HepG2 (cell line): ENCODE results near the gene HSF4. TPM values are rescaled to one million over a fixed set of nuclear protein-coding genes. Genes with fewer than 3 reads are reported as not detected.

Source experiments
- CAMTA2 ChIP-seq: sonication (generic); formaldehyde crosslinking; IDR thresholded peaks from 2 replicates; pipeline ENCODE4 v1.4.0; 2020; ENCODE audit warnings: mild to moderate bottlenecking, missing genetic modification reagents, borderline replicate concordance
- FOXM1 ChIP-seq: sonication (generic); formaldehyde crosslinking; IDR thresholded peaks from 2 replicates; pipeline ENCODE4 v1.5.0; 2020; ENCODE audit warnings: missing genetic modification reagents
- HNRNPUL1 ChIP-seq: fragments of 200-400 bp; formaldehyde crosslinking; IDR thresholded peaks from 2 replicates; pipeline ENCODE4 v1.6.1; 2017; ENCODE audit warnings: low read depth, mild to moderate bottlenecking, low read length, moderate library complexity
- KLF11 ChIP-seq: IDR thresholded peaks from 2 replicates; pipeline ENCODE4 v1.6.1; 2016; ENCODE audit warnings: missing compliant biosample characterization
- MED1 ChIP-seq: sonication (generic); formaldehyde crosslinking; IDR thresholded peaks from 2 replicates; pipeline ENCODE4 v1.4.0; 2020; ENCODE audit warnings: missing genetic modification reagents
- NFKBIZ ChIP-seq: IDR thresholded peaks from 2 replicates; pipeline ENCODE4 v1.6.1; 2018; ENCODE audit warnings: missing genetic modification reagents, missing compliant biosample characterization
- NONO ChIP-seq, 2 experiments: fragments of 450-650 bp in 1 of 2; sonication (generic) in 1 of 2; formaldehyde crosslinking in 1 of 2; IDR thresholded peaks in 1 of 2; conservative IDR thresholded peaks in 1 of 2; 2 replicates each; pipeline versions ENCODE4 v1.6.1 to v1.8.0; 2017 to 2022; ENCODE audit warnings: mild to moderate bottlenecking in 1 of 2, missing genetic modification reagents in 1 of 2, moderate library complexity in 1 of 2
- POLR2G ChIP-seq: fragments of 200-400 bp; formaldehyde crosslinking; IDR thresholded peaks from 2 replicates; pipeline ENCODE4 v1.6.1; 2018; ENCODE audit warnings: mild to moderate bottlenecking, low read depth, low read length, moderate library complexity
- RARA ChIP-seq: IDR thresholded peaks from 2 replicates; pipeline ENCODE4 v1.6.1; 2016; ENCODE audit warnings: missing genetic modification reagents, missing compliant biosample characterization
- RXRA ChIP-seq: sonication (generic); formaldehyde crosslinking; IDR thresholded peaks from 2 replicates; pipeline ENCODE4 v1.5.1; 2020; ENCODE audit warnings: missing genetic modification reagents
- SETDB1 ChIP-seq: sonication (generic); formaldehyde crosslinking; IDR thresholded peaks from 2 replicates; pipeline ENCODE4 v1.5.1; 2020; ENCODE audit warnings: missing genetic modification reagents, mild to moderate bottlenecking, borderline replicate concordance
- SIX1 ChIP-seq: sonication (generic); formaldehyde crosslinking; IDR thresholded peaks from 2 replicates; pipeline ENCODE4 v1.4.0; 2020; ENCODE audit warnings: missing genetic modification reagents, borderline replicate concordance
- SRSF4 ChIP-seq: fragments of 200-400 bp; formaldehyde crosslinking; IDR thresholded peaks from one replicate; pipeline ENCODE4 v1.6.1; 2018; ENCODE audit warnings: mild to moderate bottlenecking, low read depth, low read length, moderate library complexity; ENCODE audit not compliant: poor library complexity, severe bottlenecking
- WIZ ChIP-seq: sonication (generic); formaldehyde crosslinking; IDR thresholded peaks from 2 replicates; pipeline ENCODE4 v1.5.1; 2020; ENCODE audit warnings: mild to moderate bottlenecking, missing genetic modification reagents
- ZMYM2 ChIP-seq: sonication (generic); formaldehyde crosslinking; IDR thresholded peaks from 2 replicates; pipeline ENCODE4 v1.8.0; 2022; ENCODE audit warnings: mild to moderate bottlenecking, missing genetic modification reagents
- ZNF24 ChIP-seq: fragments of 450-650 bp; IDR thresholded peaks from 2 replicates; pipeline ENCODE4 v1.6.1; 2017; ENCODE audit warnings: antibody characterized with exemption, mild to moderate bottlenecking
- ZNF383 ChIP-seq: sonication (generic); formaldehyde crosslinking; IDR thresholded peaks from 2 replicates; pipeline ENCODE4 v1.4.0; 2020; ENCODE audit warnings: missing genetic modification reagents, mild to moderate bottlenecking, borderline replicate concordance
- polyA plus RNA-seq, 8 experiments: library from polyadenylated mRNA; depleted of rRNA in 3 of 8; stranded (reverse) in 7 of 8; unstranded in 1 of 8; fragments of >200 nt; fragmentation: Illumina TruSeq in 4 of 8; extraction: Trizol in 4 of 8; gene quantifications; 2 replicates each; pipeline versions ENCODE4 v1.2.1 to v1.2.3, GENCODE V29; 2011 to 2016; ENCODE audit warnings: low read depth in 4 of 8, missing spikeins in 1 of 8, mixed read lengths in 1 of 8; ENCODE audit not compliant: insufficient read depth in 1 of 8
- total RNA-seq, 5 experiments: library from RNA; depleted of rRNA; stranded (reverse); fragments of >200 nt; fragmentation: Illumina TruSeq; extraction: Trizol; gene quantifications; 2 replicates each; pipeline ENCODE4 v1.2.3, GENCODE V29; 2016; ENCODE audit warnings: low read depth in 1 of 5
- TF ChIP-seq, protein P1 (sequence below): sonication (generic); formaldehyde crosslinking; IDR thresholded peaks from 2 replicates; pipeline ENCODE4 v1.4.0; 2020; ENCODE audit warnings: missing genetic modification reagents, low read depth, mild to moderate bottlenecking, borderline replicate concordance
- TF ChIP-seq, protein P2 (sequence below): sonication (generic); formaldehyde crosslinking; IDR thresholded peaks from 2 replicates; pipeline ENCODE4 v1.5.1; 2020; ENCODE audit warnings: mild to moderate bottlenecking, missing genetic modification reagents, borderline replicate concordance
- TF ChIP-seq, protein P3 (sequence below): sonication (generic); formaldehyde crosslinking; IDR thresholded peaks from 2 replicates; pipeline ENCODE4 v1.5.0; 2020; ENCODE audit warnings: missing genetic modification reagents
- TF ChIP-seq, protein P4 (sequence below): sonication (generic); formaldehyde crosslinking; IDR thresholded peaks from 2 replicates; pipeline ENCODE4 v1.8.1; 2022; ENCODE audit warnings: mild to moderate bottlenecking, missing genetic modification reagents

Gene HSF4
- total and polyA plus RNA-seq, 2 of the 13 experiments (the other 11 are each of a cell fraction or from before 2014, with no cell fraction given): 3.5 to 16.9 TPM

DNA sequence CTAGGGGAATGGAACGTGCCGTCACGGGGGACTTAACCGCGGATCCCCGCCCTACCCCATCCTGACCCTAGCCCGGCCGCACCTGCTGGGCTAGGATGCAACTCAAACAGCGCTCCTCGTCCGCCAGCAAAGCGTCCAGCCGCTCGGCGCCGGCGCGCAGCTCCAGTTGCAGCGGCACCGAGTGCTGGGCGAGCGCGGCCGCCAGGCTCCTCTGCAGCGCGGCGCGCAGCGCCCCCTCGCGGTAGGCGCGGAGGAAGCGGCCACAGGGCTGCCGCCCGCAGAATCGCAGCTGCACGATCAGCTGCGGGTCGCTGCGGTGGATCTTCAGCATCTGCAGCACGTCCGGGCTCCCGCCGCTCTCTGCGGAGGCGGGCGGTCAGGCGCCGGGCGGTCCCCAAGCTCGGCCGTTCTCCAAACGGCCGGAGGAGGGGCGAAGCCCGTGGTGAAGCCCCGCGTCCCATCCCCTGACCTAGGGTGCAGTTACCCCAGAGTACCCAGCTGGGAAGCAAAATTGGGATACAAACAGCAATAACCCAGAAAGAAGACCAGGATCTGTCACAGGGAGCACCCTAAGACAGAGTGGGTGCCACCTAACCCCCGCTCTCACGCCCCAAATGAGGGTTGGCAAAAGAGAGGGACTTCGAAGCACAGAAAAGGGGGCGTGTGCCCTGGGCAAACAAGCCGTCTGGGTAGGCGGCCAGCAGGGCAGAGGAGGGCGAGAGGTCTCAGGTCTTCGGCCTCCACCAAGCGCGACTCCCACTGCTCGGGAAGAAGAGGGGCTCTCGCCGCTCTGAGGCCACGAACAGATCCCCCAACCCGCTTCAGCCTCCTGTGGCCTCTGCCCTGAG lies 9.0 kb upstream of the HSF4 start (continued):
- TF ChIP-seq NONO (IDR thresholded peaks at IDR 0.05) (no peak), NONO (CRISPR knock-in tag; conservative IDR thresholded peaks at IDR 0.05) (peak; percentile 88), SIX1 (no peak), FOXM1 (CRISPR knock-in tag) (no peak), NFKBIZ (CRISPR knock-in tag) (no peak), RARA (CRISPR knock-in tag) (no peak), WIZ (CRISPR knock-in tag) (no peak), RXRA (CRISPR knock-in tag) (no peak), ZNF24 (no peak), POLR2G (no peak), CAMTA2 (CRISPR knock-in tag) (no peak), SETDB1 (CRISPR knock-in tag) (no peak), KLF11 (CRISPR knock-in tag) (no peak), ZMYM2 (CRISPR knock-in tag) (no peak), SRSF4 (no peak), MED1 (peak; percentile 77), HNRNPUL1 (no peak), ZNF383 (CRISPR knock-in tag) (0 out of 2 replicates have a peak, but pooled peaks have one; percentile 47)
- TF ChIP-seq, protein P1, sequence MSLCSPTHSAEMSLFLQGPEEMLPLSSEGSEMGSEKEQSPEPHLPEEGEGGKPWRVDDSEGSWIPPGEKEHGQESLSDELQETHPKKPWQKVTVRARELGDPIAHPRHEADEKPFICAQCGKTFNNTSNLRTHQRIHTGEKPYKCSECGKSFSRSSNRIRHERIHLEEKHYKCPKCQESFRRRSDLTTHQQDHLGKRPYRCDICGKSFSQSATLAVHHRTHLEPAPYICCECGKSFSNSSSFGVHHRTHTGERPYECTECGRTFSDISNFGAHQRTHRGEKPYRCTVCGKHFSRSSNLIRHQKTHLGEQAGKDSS (CRISPR knock-in tag): peak; percentile 87
- TF ChIP-seq, protein P2, sequence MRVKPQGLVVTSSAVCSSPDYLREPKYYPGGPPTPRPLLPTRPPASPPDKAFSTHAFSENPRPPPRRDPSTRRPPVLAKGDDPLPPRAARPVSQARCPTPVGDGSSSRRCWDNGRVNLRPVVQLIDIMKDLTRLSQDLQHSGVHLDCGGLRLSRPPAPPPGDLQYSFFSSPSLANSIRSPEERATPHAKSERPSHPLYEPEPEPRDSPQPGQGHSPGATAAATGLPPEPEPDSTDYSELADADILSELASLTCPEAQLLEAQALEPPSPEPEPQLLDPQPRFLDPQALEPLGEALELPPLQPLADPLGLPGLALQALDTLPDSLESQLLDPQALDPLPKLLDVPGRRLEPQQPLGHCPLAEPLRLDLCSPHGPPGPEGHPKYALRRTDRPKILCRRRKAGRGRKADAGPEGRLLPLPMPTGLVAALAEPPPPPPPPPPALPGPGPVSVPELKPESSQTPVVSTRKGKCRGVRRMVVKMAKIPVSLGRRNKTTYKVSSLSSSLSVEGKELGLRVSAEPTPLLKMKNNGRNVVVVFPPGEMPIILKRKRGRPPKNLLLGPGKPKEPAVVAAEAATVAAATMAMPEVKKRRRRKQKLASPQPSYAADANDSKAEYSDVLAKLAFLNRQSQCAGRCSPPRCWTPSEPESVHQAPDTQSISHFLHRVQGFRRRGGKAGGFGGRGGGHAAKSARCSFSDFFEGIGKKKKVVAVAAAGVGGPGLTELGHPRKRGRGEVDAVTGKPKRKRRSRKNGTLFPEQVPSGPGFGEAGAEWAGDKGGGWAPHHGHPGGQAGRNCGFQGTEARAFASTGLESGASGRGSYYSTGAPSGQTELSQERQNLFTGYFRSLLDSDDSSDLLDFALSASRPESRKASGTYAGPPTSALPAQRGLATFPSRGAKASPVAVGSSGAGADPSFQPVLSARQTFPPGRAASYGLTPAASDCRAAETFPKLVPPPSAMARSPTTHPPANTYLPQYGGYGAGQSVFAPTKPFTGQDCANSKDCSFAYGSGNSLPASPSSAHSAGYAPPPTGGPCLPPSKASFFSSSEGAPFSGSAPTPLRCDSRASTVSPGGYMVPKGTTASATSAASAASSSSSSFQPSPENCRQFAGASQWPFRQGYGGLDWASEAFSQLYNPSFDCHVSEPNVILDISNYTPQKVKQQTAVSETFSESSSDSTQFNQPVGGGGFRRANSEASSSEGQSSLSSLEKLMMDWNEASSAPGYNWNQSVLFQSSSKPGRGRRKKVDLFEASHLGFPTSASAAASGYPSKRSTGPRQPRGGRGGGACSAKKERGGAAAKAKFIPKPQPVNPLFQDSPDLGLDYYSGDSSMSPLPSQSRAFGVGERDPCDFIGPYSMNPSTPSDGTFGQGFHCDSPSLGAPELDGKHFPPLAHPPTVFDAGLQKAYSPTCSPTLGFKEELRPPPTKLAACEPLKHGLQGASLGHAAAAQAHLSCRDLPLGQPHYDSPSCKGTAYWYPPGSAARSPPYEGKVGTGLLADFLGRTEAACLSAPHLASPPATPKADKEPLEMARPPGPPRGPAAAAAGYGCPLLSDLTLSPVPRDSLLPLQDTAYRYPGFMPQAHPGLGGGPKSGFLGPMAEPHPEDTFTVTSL (CRISPR knock-in tag): no peak
- TF ChIP-seq, protein P3, sequence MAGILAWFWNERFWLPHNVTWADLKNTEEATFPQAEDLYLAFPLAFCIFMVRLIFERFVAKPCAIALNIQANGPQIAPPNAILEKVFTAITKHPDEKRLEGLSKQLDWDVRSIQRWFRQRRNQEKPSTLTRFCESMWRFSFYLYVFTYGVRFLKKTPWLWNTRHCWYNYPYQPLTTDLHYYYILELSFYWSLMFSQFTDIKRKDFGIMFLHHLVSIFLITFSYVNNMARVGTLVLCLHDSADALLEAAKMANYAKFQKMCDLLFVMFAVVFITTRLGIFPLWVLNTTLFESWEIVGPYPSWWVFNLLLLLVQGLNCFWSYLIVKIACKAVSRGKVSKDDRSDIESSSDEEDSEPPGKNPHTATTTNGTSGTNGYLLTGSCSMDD (CRISPR knock-in tag): no peak
- TF ChIP-seq, protein P4, sequence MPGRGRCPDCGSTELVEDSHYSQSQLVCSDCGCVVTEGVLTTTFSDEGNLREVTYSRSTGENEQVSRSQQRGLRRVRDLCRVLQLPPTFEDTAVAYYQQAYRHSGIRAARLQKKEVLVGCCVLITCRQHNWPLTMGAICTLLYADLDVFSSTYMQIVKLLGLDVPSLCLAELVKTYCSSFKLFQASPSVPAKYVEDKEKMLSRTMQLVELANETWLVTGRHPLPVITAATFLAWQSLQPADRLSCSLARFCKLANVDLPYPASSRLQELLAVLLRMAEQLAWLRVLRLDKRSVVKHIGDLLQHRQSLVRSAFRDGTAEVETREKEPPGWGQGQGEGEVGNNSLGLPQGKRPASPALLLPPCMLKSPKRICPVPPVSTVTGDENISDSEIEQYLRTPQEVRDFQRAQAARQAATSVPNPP (CRISPR knock-in tag): no peak
